ENCODE measurements around the gene TTLL10. TPM values are rescaled to one million over a fixed set of nuclear protein-coding genes. Genes with fewer than 3 reads are reported as not detected.

Gene TTLL10
- total and polyA plus RNA-seq, 2 of the 8 experiments (the other 6 are each of a cell fraction or from before 2014, with no cell fraction given): 1.1 to 1.7 TPM

- DNase-seq (ENCODE audit: low read depth in 1 of 2, low spot score in 2 of 2): peak in 1 of 2 experiments; percentile 43
- Histone ChIP-seq H4K20me1 (replicated peaks in 1 of 2; ENCODE audit: control insufficient read depth in 1 of 2, insufficient read depth in 2 of 2, low read length in 2 of 2) (peaks cover 0 to 4% of the 10 kb centered on the region in 2 experiments), H3K9ac (replicated peaks in 1 of 4; ENCODE audit: extremely low read depth in 1 of 4, low read depth in 3 of 4, low read length in 3 of 4) (no peak overlapping the region), H3K4ac (replicated peaks; ENCODE audit: insufficient read length, low read depth, low read length) (no peak overlapping the region), H3K56ac (replicated peaks; ENCODE audit: insufficient read length, low read depth, low read length) (no peak overlapping the region), H2BK20ac (ENCODE audit: low read length) (no peak overlapping the region), H2AFZ (ENCODE audit: low read length) (no peak overlapping the region), H3K4me3 (ENCODE audit: extremely low read depth in 1 of 4, insufficient read depth in 2 of 4, low read depth in 3 of 4, low read length in 4 of 4) (no peak overlapping the region), H4K8ac (ENCODE audit: extremely low read depth, insufficient read depth, low read length) (no peak overlapping the region; the same call in 1 of the 2 replicates), H4K91ac (replicated peaks; ENCODE audit: insufficient read length, low read length) (no peak overlapping the region), H2BK120ac (replicated peaks; ENCODE audit: low read depth, low read length) (no peak overlapping the region), H3K4me2 (ENCODE audit: insufficient read depth in 1 of 2, low read depth in 2 of 2, low read length in 2 of 2) (no peak overlapping the region), H3K27ac (ENCODE audit: low read depth, low read length) (no peak overlapping the region), H2BK12ac (ENCODE audit: low read depth, low read length) (no peak overlapping the region), H3K14ac (ENCODE audit: insufficient read length) (no peak overlapping the region), H4K5ac (ENCODE audit: insufficient read length, low read depth, low read length) (no peak overlapping the region), H3K18ac (ENCODE audit: extremely low read depth, low read length) (no peak overlapping the region; the same call in 1 of the 2 replicates), H2BK15ac (ENCODE audit: low read length) (no peak overlapping the region), H2BK5ac (ENCODE audit: low read depth, low read length) (no peak overlapping the region), H3K79me1 (ENCODE audit: low read depth, low read length) (no peaks in the 10 kb centered on the region), H2AK5ac (ENCODE audit: low read depth, low read length) (no peak overlapping the region), H3K27me3 (replicated peaks in 1 of 4; ENCODE audit: control insufficient read depth in 3 of 4, extremely low read depth in 1 of 4, insufficient read depth in 3 of 4, low read length in 3 of 4) (peaks cover 0 to 1% (median 0%) of the 10 kb centered on the region in 4 experiments; a peak in 1 of 7 replicates), H3K23me2 (ENCODE audit: low read depth, low read length) (peaks cover under 1% of the 10 kb centered on the region; the same call in 1 of the 2 replicates), H3K79me2 (ENCODE audit: control insufficient read depth in 1 of 2, insufficient read depth in 2 of 2, low read length in 2 of 2) (no peaks in the 10 kb centered on the region), H3K4me1 (replicated peaks in 1 of 4; ENCODE audit: control insufficient read depth in 3 of 4, insufficient read depth in 4 of 4, low read length in 3 of 4) (peaks cover 0 to 2% (median 1%) of the 10 kb centered on the region in 4 experiments; a peak in 6 of 7 replicates), H3K36me3 (ENCODE audit: control insufficient read depth in 2 of 4, insufficient read depth in 4 of 4, low read length in 3 of 4) (no peaks in the 10 kb centered on the region), H3K23ac (ENCODE audit: insufficient read length) (no peak overlapping the region), H3K9me3 (ENCODE audit: insufficient read depth in 2 of 2, low read depth in 1 of 2, low read length in 1 of 2) (no peaks in the 10 kb centered on the region)
- FAIRE-seq: no peak
- 90% methylated on average over 16 of the region's 21 CpGs; no CpG with 5 or more reads in 1 of the 2 experiments for WGBS, 2 experiments (ENCODE audit: extremely low coverage in 1 of 2, insufficient coverage in 1 of 2, insufficient read length in 1 of 2, insufficient replicate concordance in 2 of 2, low coverage in 1 of 2, low lambda C conversion rate in 2 of 2, missing lambda C conversion rate in 1 of 2)
- TF ChIP-seq CTCF (IDR thresholded peaks at IDR 0.05; ENCODE audit: control extremely low read depth in 1 of 3, insufficient read depth in 1 of 3, low read depth in 1 of 3, low read length in 3 of 3): no peak
- no peak for TF ChIP-seq POU5F1 (IDR thresholded peaks at IDR 0.05; ENCODE audit: low read depth, low read length)
- no peak for TF ChIP-seq SIX5 (IDR thresholded peaks at IDR 0.05; ENCODE audit: low read depth, low read length)
- no peak for TF ChIP-seq TBP (IDR thresholded peaks at IDR 0.05; ENCODE audit: low read depth, low read length)
- POLR2A ChIA-PET (ENCODE audit: partially characterized antibody): interaction anchor here (1.0 to 1.3 kb wide), 2 partner anchors 12 to 17 kb away, joined by 3 to 4 read pairs; no protein-coding TSS in a partner anchor
- CTCF ChIA-PET (ENCODE audit: partially characterized antibody): no interaction called here
Observed at GRCh38 chr1:1181938-1182410, 8.3 kb downstream of the TTLL10 start.

Measured in H1 (cell line).